Stomach smooth muscle (tissue), 2 donors: ENCODE results near the gene SESTD1.
A peak's percentile ranks its signal among the peaks of the same experiment; 100 is the strongest.
"Not testable (repeated sequence)": the region's sequence is repeated elsewhere in the genome, so short reads cannot be mapped to it uniquely, and the experiment has no call there.

Source experiments
- H3K27ac ChIP-seq: one replicate; pipeline ENCODE4 v1.7.0; 2013; ENCODE audit warnings: mild to moderate bottlenecking, low read length, inconsistent platforms
- H3K27me3 ChIP-seq, 2 donors: one replicate each; pipeline ENCODE4 v1.7.0; 2013; ENCODE audit warnings: low read length in 2 of 2; ENCODE audit not compliant: insufficient read depth in 2 of 2, control insufficient read depth in 1 of 2
- H3K36me3 ChIP-seq, 2 donors: one replicate each; pipeline ENCODE4 v1.7.0; 2013; ENCODE audit warnings: low read length in 2 of 2; ENCODE audit not compliant: control insufficient read depth in 2 of 2, insufficient read depth in 2 of 2
- H3K4me1 ChIP-seq: one replicate; pipeline ENCODE4 v1.7.0; 2013; ENCODE audit warnings: low read length; ENCODE audit not compliant: control insufficient read depth, insufficient read depth
- H3K4me3 ChIP-seq, 2 donors: one replicate each; pipeline ENCODE4 v1.7.0; 2013; ENCODE audit warnings: low read length in 2 of 2
- H3K9ac ChIP-seq, 2 donors: one replicate each; pipeline ENCODE4 v1.7.0; 2013; ENCODE audit warnings: low read length in 2 of 2, mild to moderate bottlenecking in 1 of 2
- H3K9me3 ChIP-seq, 2 donors: one replicate each; pipeline ENCODE4 v1.7.0; 2013; ENCODE audit warnings: low read length in 2 of 2; ENCODE audit not compliant: control insufficient read depth in 2 of 2
- donor health status: healthy.
- donor health status: Pancreatic carcinoma.

SESTD1 gene

DNA sequence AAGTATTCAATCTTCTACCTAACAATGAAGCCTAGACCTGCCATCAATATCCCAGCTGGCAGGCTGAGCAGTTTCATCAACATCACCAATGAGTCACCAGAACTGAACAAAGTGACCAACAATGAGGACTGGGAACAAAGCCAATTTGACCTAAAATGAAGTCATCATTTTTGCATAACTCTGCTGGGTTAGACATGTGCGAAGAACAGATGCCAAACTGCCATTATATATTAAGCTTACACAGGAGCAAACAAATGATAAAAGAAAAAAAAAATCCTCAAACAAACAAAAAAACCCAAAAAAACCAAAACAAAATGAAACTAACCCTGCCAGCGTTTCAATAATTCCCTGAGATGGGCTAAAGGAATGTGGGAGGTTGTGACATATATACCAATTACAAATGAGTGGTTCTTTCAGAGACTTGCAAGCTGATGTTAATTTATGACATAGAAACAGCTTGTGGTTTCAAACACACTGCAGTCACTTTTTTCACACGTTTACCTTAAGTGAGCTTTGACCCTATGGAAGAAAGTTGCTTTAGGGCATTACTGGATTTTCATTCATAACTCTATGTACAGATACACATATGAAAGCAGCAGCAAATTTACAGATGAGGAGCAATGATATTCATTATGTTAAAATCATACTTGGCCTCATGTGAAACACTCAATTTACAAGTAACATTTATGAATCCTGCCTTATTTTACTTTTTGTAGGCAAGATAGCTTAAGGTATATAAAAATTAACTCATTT lies 157.8 kb downstream of the SESTD1 start:
- H3K27ac ChIP-seq, result peak overlapping the region; percentile 7
- H3K4me3 ChIP-seq, result no peak overlapping the region
- no peak overlapping the region for H3K9ac ChIP-seq
- H3K9me3 ChIP-seq, result no peaks in the 10 kb centered on the region
- H3K36me3 ChIP-seq, result peaks cover 18 to 21% of the 10 kb centered on the region in 2 donors
- no peaks in the 10 kb centered on the region for H3K27me3 ChIP-seq
- peaks cover 4% of the 10 kb centered on the region for H3K4me1 ChIP-seq

DNA sequence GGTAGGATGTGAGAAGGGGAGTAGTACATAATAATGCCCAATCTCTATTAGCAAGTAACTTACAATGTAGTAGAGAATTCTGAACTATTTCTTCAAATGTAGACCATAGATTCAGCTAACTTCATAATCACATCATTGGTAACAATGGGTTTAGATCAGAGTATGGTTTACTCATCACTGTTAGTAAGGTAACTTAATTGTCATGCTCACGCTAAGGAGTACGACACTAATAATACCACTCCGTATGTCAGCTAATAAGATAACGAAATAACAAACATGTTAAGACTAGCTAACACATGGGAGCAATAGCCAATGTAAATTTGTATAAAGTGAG lies 158.3 kb downstream of the SESTD1 start:
- Histone ChIP-seq H3K27me3 (no peaks in the 10 kb centered on the region), H3K4me1 (peaks cover 4% of the 10 kb centered on the region), H3K9me3 (no peaks in the 10 kb centered on the region), H3K4me3 (no peak overlapping the region), H3K27ac (peak overlapping the region; percentile 7), H3K9ac (no peak overlapping the region), H3K36me3 (peaks cover 15 to 20% of the 10 kb centered on the region in 2 donors)

DNA sequence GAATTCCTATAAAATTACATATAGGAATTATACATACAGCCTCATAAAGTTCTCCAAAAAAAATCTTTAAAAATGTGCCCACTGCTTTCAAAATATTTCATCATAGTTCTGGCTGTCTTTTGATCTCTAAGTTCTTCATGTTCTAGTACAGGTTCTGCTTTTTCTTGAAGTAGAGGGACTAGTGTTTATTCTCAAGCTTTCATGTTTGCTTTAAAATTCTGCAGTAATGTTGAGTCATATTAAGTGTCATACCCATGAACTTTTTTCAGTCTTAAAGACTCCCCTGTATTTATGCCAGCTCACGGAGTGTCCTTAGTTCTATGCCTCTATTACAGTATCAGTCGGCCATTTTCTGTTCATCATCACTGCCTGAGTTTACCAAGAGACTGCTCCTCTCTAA lies 159.9 kb downstream of the SESTD1 start:
- Histone ChIP-seq H3K9me3 (no peaks in the 10 kb centered on the region), H3K4me1 (peaks cover 4% of the 10 kb centered on the region), H3K4me3 (no peak overlapping the region), H3K36me3 (peaks cover 10 to 16% of the 10 kb centered on the region in 2 donors), H3K27me3 (no peaks in the 10 kb centered on the region), H3K27ac (peak overlapping the region; percentile 26), H3K9ac (no peak overlapping the region)

DNA sequence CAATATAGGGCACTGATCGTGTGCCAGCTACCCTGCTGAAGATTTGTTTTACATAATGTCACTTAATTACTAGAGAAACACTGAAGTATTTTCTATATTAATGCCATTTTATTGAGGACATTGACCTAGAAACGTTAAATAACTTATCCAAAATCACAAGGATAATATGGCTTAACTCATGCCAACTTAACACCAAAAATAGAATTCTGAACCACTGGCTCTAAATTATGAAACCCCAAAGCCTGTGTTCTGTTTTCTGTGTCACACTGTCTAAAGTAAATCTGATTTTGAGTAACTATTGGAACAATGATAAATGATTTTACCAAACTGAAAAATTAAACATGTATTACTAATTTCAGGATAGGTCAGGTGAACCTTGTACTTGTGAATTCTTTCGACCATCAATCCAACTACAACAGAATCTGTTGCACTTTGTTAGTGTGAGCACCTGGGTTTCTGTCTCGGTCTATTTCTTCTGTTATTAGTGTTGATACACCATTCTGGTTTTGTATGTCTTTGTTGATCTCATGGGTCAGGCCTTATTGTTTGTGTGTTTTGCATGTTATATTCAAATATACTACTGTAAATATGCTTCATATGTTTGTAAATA lies 166.4 kb downstream of the SESTD1 start:
- no peaks in the 10 kb centered on the region for H3K36me3 ChIP-seq
- H3K27me3 ChIP-seq, result no peaks in the 10 kb centered on the region
- no peak overlapping the region for H3K27ac ChIP-seq
- H3K4me3 ChIP-seq, result no peak overlapping the region
- H3K9me3 ChIP-seq, result no peaks in the 10 kb centered on the region
- H3K9ac ChIP-seq, result no peak overlapping the region
- no peaks in the 10 kb centered on the region for H3K4me1 ChIP-seq

DNA sequence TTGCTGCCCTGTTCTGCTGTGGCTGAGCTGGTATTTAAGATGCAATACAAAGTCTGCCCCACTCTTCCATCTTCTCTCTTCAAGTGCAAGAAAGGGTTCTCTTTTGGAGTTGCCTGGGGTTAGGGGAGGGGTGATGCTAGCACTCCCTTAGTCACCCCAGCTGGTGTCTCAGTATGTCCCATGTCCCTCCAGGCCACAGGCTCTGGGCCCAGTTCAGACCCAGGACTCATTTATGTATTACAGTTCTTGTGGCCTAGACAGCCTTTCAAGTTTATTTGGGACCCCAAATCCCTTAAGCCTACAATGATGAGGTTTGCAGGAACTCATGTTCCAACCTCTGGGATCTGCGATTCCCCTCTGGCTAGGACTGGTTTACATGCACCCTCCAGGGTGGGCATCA lies 167.5 kb downstream of the SESTD1 start:
- no peak overlapping the region for H3K4me3 ChIP-seq
- no peaks in the 10 kb centered on the region for H3K4me1 ChIP-seq
- H3K9me3 ChIP-seq, result no peaks in the 10 kb centered on the region
- no peaks in the 10 kb centered on the region for H3K36me3 ChIP-seq
- no peak overlapping the region for H3K27ac ChIP-seq
- no peak overlapping the region for H3K9ac ChIP-seq
- H3K27me3 ChIP-seq, result no peaks in the 10 kb centered on the region

DNA sequence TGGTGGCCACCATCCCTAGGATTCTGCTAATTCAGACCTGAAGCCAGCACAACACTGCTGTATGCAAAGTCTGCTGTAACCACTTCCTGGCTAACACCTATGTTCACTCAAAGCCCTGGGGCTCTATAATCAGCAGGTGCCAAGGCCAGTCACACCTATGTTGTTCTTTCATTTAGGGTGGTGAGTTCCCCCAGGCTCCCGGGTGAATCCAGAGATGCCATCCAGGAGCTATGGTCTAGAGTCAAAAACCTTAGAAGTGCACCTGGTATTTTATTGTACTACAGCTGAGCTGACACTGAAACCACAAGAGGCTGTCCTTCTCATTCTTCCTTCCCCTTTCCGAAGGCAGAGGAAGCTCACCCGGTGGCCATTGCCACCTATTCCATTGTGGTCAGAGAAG lies 168.5 kb downstream of the SESTD1 start:
- Histone ChIP-seq H3K27me3 (no peaks in the 10 kb centered on the region), H3K4me3 (no peak overlapping the region), H3K27ac (no peak overlapping the region), H3K9ac (no peak overlapping the region), H3K4me1 (no peaks in the 10 kb centered on the region), H3K36me3 (no peaks in the 10 kb centered on the region), H3K9me3 (no peaks in the 10 kb centered on the region)

DNA sequence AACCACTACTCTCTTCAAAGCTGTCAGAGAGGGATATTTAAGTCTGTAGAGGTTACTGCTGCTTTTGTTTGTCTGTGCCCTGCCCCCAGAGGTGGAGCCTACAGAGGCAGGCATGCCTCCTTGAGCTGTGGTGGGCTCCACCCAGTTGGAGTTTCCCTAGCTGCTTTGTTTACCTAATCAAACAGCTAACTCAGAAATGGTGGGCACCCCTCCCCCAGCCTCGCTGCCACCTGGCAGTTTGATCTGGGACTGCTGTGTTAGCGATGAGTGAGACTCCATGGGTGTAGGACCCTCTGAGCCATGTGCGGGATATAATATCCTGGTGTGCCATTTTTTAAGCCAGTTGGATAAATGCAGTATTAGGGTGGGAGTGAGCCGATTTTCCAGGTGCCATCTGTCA lies 171.7 kb downstream of the SESTD1 start:
- not testable (repeated sequence) for H3K9me3 ChIP-seq, H3K9ac ChIP-seq, H3K4me3 ChIP-seq, H3K4me1 ChIP-seq, H3K27me3 ChIP-seq, H3K36me3 ChIP-seq, H3K27ac ChIP-seq

DNA sequence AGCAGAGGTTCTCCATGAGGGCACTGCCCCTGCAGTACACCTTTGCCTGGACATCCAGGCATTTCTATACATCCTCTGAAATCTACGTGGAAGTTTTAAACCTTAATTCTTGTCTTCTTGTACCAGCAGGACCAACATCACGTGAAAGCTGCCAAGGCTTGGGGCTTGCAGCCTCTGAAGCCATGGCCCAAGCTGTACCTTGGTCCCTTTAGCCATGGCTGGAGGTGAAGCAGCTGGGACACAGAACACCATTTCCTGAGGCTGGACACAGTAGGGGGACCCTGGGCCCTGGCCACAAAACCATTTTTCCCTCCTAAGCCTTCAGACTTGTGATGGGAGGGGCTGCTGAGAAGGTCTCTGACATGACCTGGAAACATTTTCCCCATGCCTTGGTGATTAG lies 181.9 kb downstream of the SESTD1 start:
- no peak overlapping the region for H3K9ac ChIP-seq
- H3K27ac ChIP-seq, result no peak overlapping the region
- no peaks in the 10 kb centered on the region for H3K27me3 ChIP-seq
- no peaks in the 10 kb centered on the region for H3K36me3 ChIP-seq
- H3K4me1 ChIP-seq, result no peaks in the 10 kb centered on the region
- no peak overlapping the region for H3K4me3 ChIP-seq
- no peaks in the 10 kb centered on the region for H3K9me3 ChIP-seq

DNA sequence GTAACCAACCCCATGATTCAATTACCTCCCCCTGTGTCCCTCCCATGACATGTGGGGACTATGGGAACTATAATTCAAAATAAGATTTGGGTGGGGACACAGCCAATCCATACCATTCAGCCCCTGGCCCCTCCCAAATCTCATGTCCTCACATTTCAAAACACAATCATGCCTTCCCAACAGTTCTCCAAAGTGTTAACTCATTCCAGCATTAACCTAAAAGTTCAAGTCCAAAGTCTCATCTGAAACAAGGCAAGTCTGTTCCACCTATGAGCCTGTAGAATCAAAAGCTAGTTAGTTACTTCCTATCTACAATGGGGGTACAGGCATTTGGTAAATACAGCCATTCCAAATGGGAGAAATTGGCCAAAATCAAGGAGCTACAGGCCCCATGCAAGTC lies 182.7 kb downstream of the SESTD1 start:
- Histone ChIP-seq H3K9ac (no peak overlapping the region), H3K9me3 (no peaks in the 10 kb centered on the region), H3K4me1 (no peaks in the 10 kb centered on the region), H3K36me3 (no peaks in the 10 kb centered on the region), H3K27ac (no peak overlapping the region), H3K27me3 (no peaks in the 10 kb centered on the region), H3K4me3 (no peak overlapping the region)

DNA sequence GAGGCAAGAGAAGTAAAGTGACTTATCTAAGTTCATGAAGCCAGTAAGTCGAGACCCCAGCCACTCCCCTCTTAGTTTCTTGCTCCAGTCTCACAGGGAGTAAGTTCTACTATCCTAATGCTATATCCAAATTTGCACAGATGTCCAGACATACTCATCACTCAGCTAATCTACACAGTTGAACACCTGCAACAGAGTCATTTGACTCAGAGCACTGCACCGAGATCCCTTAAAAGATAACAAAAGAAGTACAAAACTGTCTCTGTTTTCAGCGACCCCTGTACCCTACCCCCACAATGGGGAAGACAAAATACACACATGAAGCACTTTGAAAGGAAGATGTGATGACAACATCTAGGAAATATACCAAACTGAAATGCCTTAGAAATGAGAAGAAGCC lies 192.1 kb downstream of the SESTD1 start:
- H3K4me3 ChIP-seq, result no peak overlapping the region
- H3K9me3 ChIP-seq, result no peaks in the 10 kb centered on the region
- H3K36me3 ChIP-seq, result no peaks in the 10 kb centered on the region
- H3K27me3 ChIP-seq, result no peaks in the 10 kb centered on the region
- H3K9ac ChIP-seq, result no peak overlapping the region
- no peak overlapping the region for H3K27ac ChIP-seq
- H3K4me1 ChIP-seq, result no peaks in the 10 kb centered on the region

DNA sequence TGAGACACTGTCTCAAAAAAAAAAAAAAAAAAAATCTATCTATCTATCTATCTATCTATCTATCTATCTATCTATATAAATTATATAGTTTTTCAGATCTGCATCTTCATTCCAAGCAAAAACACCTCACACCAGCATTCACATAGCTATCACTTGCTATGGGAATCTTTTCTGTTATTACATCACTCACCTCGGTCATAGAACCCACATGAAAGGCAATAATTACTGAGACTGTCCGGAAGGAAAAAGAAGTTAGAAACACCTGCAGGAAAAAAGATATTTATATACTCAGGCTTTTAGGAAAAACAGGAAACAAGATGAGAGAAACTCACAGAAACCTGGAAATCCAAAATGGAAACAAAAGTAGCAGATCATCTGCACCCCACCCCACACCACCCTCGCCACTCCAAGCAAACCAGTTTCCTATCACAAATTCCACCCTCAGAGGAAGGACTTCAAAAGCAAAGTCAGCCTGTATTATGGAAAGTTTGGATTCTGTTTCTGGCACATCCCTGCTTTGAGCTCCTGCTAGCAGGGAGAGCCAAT lies 192.7 kb downstream of the SESTD1 start:
- Histone ChIP-seq H3K27ac (no peak overlapping the region), H3K27me3 (no peaks in the 10 kb centered on the region), H3K4me1 (no peaks in the 10 kb centered on the region), H3K9me3 (no peaks in the 10 kb centered on the region), H3K36me3 (no peaks in the 10 kb centered on the region), H3K4me3 (no peak overlapping the region), H3K9ac (no peak overlapping the region)
